ENCODE measurements around the gene GFRA1. TPM values are rescaled to one million over a fixed set of nuclear protein-coding genes. Genes with fewer than 3 reads are reported as not detected.

The GFRA1 gene
- total and polyA plus RNA-seq, 2 of the 8 experiments (the other 6 are each of a cell fraction or from before 2014, with no cell fraction given), result 1.1 to 2.0 TPM

GRCh38 chr10:116014326-116014725 is 258.7 kb downstream of the GFRA1 start:
- WGBS, 2 experiments (ENCODE audit: extremely low coverage in 1 of 2, insufficient coverage in 1 of 2, insufficient read length in 1 of 2, insufficient replicate concordance in 2 of 2, low coverage in 1 of 2, low lambda C conversion rate in 2 of 2, missing lambda C conversion rate in 1 of 2), result 91% methylated on average over 2 of the region's 2 CpGs; no CpG with 5 or more reads in 1 of the 2 experiments
- no peak overlapping the region for H3K9ac ChIP-seq (replicated peaks in 1 of 4; ENCODE audit: extremely low read depth in 1 of 4, low read depth in 3 of 4, low read length in 3 of 4)
- no peak overlapping the region for H3K4ac ChIP-seq (replicated peaks; ENCODE audit: insufficient read length, low read depth, low read length)
- POLR2A ChIA-PET (ENCODE audit: partially characterized antibody), result no interaction called here
- no peaks in the 10 kb centered on the region for H3K36me3 ChIP-seq (ENCODE audit: control insufficient read depth in 2 of 4, insufficient read depth in 4 of 4, low read length in 3 of 4)
- no peak for FAIRE-seq
- H2BK15ac ChIP-seq (ENCODE audit: low read length), result no peak overlapping the region; the same call in 1 of the 2 replicates
- H3K23ac ChIP-seq (ENCODE audit: insufficient read length), result no peak overlapping the region
- H2BK20ac ChIP-seq (ENCODE audit: low read length), result no peak overlapping the region
- H3K4me2 ChIP-seq (ENCODE audit: insufficient read depth in 1 of 2, low read depth in 2 of 2, low read length in 2 of 2), result no peak overlapping the region
- no peaks in the 10 kb centered on the region for H3K4me1 ChIP-seq (replicated peaks in 1 of 4; ENCODE audit: control insufficient read depth in 3 of 4, insufficient read depth in 4 of 4, low read length in 3 of 4)
- no peak overlapping the region for H2BK12ac ChIP-seq (ENCODE audit: low read depth, low read length)
- H3K9me3 ChIP-seq (ENCODE audit: insufficient read depth in 2 of 2, low read depth in 1 of 2, low read length in 1 of 2), result no peaks in the 10 kb centered on the region
- CTCF ChIA-PET (ENCODE audit: partially characterized antibody), result interaction anchor here (0.9 to 1.1 kb wide), 4 partner anchors 9 to 66 kb away, joined by 3 read pairs; no protein-coding TSS in a partner anchor
- H3K23me2 ChIP-seq (ENCODE audit: low read depth, low read length), result no peaks in the 10 kb centered on the region
- H4K91ac ChIP-seq (replicated peaks; ENCODE audit: insufficient read length, low read length), result no peak overlapping the region
- H3K4me3 ChIP-seq (ENCODE audit: extremely low read depth in 1 of 4, insufficient read depth in 2 of 4, low read depth in 3 of 4, low read length in 4 of 4), result no peak overlapping the region
- H2AFZ ChIP-seq (ENCODE audit: low read length), result no peak overlapping the region
- H3K14ac ChIP-seq (ENCODE audit: insufficient read length), result no peak overlapping the region
- H3K56ac ChIP-seq (replicated peaks; ENCODE audit: insufficient read length, low read depth, low read length), result no peak overlapping the region
- H3K27me3 ChIP-seq (replicated peaks in 1 of 4; ENCODE audit: control insufficient read depth in 3 of 4, extremely low read depth in 1 of 4, insufficient read depth in 3 of 4, low read length in 3 of 4), result no peaks in the 10 kb centered on the region
- no peaks in the 10 kb centered on the region for H3K79me1 ChIP-seq (ENCODE audit: low read depth, low read length)
- no peak overlapping the region for H2BK120ac ChIP-seq (replicated peaks; ENCODE audit: low read depth, low read length)
- TF ChIP-seq EGR1 (IDR thresholded peaks at IDR 0.05; ENCODE audit: borderline replicate concordance, low read depth, low read length) (no peak), TBP (IDR thresholded peaks at IDR 0.05; ENCODE audit: low read depth, low read length) (no peak)
- H3K18ac ChIP-seq (ENCODE audit: extremely low read depth, low read length), result no peak overlapping the region
- no peak overlapping the region for H2AK5ac ChIP-seq (ENCODE audit: low read depth, low read length)
- no peak overlapping the region for H4K5ac ChIP-seq (ENCODE audit: insufficient read length, low read depth, low read length)
- H3K79me2 ChIP-seq (ENCODE audit: control insufficient read depth in 1 of 2, insufficient read depth in 2 of 2, low read length in 2 of 2), result no peaks in the 10 kb centered on the region
- H4K8ac ChIP-seq (ENCODE audit: extremely low read depth, insufficient read depth, low read length), result no peak overlapping the region
- no peaks in the 10 kb centered on the region for H4K20me1 ChIP-seq (replicated peaks in 1 of 2; ENCODE audit: control insufficient read depth in 1 of 2, insufficient read depth in 2 of 2, low read length in 2 of 2)
- H3K27ac ChIP-seq (ENCODE audit: low read depth, low read length), result no peak overlapping the region
- DNase-seq (ENCODE audit: low read depth in 1 of 2, low spot score in 2 of 2), result no peak
- H2BK5ac ChIP-seq (ENCODE audit: low read depth, low read length), result no peak overlapping the region
